ENCODE data around the gene PRTN3. TPM values are rescaled to one million over a fixed set of nuclear protein-coding genes. Genes with fewer than 3 reads are reported as not detected.
"Not testable (repeated sequence)": the region's sequence is repeated elsewhere in the genome, so short reads cannot be mapped to it uniquely, and the experiment has no call there.

PRTN3 gene
- total and polyA plus RNA-seq, 8 donors = 0.14 to 0.24 TPM; not detected in 6

DNA sequence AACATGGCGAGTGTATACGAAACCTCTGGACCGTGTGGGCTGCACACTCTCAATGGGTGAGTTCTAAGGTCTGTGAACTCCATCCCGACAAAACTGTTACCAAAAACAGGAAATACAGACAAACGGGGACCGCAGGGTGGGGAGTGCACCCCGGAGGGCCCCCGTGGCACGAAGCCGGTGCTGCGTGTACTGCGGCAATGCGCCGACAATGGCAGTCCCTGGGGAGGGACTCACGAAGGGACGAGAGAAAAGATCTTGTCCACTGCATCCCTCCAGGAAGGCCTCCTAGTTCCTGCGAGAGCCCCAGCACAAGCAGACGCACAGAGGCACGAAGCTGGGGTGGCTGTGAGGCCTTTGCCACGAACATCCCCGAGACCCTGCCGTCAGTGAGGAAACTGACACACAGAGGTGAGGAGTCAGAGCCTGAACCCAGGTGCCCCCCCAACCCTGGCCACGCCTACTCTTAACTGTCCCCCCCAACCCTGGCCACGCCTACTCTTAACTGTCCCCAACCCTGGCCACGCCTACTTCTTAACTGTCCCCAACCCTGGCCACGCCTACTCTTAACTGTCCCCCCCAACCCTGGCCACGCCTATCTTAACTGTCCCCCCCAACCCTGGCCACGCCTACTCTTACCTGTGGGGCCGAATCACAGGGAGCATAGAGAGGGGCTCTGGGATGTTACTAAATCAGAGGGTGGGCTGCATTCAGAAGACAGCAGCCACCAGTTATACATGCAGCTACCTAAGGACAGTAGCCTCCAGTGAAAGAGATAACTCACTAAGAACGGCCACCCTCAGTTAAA, 48.0 kb downstream of the PRTN3 start:
- no peak overlapping the region for H3K27ac ChIP-seq
- peaks cover 0 to 4% (median 0%) of the 10 kb centered on the region in 3 donors for H3K4me1 ChIP-seq
- DNase-seq (peak in 1 of 6 donors; percentile 56), ATAC-seq (no peak), FAIRE-seq (no peak)
- no peaks in the 10 kb centered on the region for H3K9me3 ChIP-seq
- 93 to 94% methylated on average over 30 of the region's 30 CpGs for WGBS, 2 donors
- H3K4me3 ChIP-seq = no peak overlapping the region
- TF ChIP-seq, protein P1, sequence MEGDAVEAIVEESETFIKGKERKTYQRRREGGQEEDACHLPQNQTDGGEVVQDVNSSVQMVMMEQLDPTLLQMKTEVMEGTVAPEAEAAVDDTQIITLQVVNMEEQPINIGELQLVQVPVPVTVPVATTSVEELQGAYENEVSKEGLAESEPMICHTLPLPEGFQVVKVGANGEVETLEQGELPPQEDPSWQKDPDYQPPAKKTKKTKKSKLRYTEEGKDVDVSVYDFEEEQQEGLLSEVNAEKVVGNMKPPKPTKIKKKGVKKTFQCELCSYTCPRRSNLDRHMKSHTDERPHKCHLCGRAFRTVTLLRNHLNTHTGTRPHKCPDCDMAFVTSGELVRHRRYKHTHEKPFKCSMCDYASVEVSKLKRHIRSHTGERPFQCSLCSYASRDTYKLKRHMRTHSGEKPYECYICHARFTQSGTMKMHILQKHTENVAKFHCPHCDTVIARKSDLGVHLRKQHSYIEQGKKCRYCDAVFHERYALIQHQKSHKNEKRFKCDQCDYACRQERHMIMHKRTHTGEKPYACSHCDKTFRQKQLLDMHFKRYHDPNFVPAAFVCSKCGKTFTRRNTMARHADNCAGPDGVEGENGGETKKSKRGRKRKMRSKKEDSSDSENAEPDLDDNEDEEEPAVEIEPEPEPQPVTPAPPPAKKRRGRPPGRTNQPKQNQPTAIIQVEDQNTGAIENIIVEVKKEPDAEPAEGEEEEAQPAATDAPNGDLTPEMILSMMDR (IDR thresholded peaks at IDR 0.05) = no peak
- H3K27me3 ChIP-seq = no peaks in the 10 kb centered on the region
- H3K36me3 ChIP-seq = peaks cover 0 to 35% (median 4%) of the 10 kb centered on the region in 3 donors
- intact Hi-C loops (cut with DNase I) = no loop called here

GRCh38 chr19:889662-890295, 49.0 kb downstream of the PRTN3 start:
- intact Hi-C loops (cut with DNase I) = no loop called here
- DNase-seq = peak in 1 of 6 donors; percentile 80

GRCh38 chr19:890831-891230, 50.0 kb downstream of the PRTN3 start:
- no peak for ATAC-seq
- WGBS, 2 donors = 82 to 83% methylated on average over 18 of the region's 18 CpGs
- no peaks in the 10 kb centered on the region for H3K27me3 ChIP-seq
- intact Hi-C loops (cut with DNase I) = no loop called here
- peaks cover 0 to 25% (median 4%) of the 10 kb centered on the region in 3 donors for H3K36me3 ChIP-seq
- TF ChIP-seq, protein P1 (IDR thresholded peaks at IDR 0.05) = no peak
- peaks cover 0 to 4% (median 0%) of the 10 kb centered on the region in 3 donors for H3K4me1 ChIP-seq
- no peak for FAIRE-seq
- peak overlapping the region in 2 of 4 donors; percentile 50 to 57 for H3K27ac ChIP-seq
- peak overlapping the region in 2 of 4 donors; percentile 17 to 26 for H3K4me3 ChIP-seq
- peak in 2 of 6 donors; percentile 48 to 78 for DNase-seq
- H3K9me3 ChIP-seq = no peaks in the 10 kb centered on the region

More at GRCh38 chr19:889662-890295, 49.0 kb downstream of the PRTN3 start:
- no peak overlapping the region for H3K4me3 ChIP-seq
- TF ChIP-seq, protein P1 (IDR thresholded peaks at IDR 0.05) = no peak
- H3K27me3 ChIP-seq = no peaks in the 10 kb centered on the region
- no peak overlapping the region for H3K27ac ChIP-seq
- peaks cover 0 to 4% (median 0%) of the 10 kb centered on the region in 3 donors for H3K4me1 ChIP-seq
- ATAC-seq (no peak), FAIRE-seq (no peak)
- no peaks in the 10 kb centered on the region for H3K9me3 ChIP-seq
- WGBS, 2 donors = 94 to 96% methylated on average over 26 of the region's 26 CpGs
- peaks cover 0 to 31% (median 4%) of the 10 kb centered on the region in 3 donors for H3K36me3 ChIP-seq

DNA sequence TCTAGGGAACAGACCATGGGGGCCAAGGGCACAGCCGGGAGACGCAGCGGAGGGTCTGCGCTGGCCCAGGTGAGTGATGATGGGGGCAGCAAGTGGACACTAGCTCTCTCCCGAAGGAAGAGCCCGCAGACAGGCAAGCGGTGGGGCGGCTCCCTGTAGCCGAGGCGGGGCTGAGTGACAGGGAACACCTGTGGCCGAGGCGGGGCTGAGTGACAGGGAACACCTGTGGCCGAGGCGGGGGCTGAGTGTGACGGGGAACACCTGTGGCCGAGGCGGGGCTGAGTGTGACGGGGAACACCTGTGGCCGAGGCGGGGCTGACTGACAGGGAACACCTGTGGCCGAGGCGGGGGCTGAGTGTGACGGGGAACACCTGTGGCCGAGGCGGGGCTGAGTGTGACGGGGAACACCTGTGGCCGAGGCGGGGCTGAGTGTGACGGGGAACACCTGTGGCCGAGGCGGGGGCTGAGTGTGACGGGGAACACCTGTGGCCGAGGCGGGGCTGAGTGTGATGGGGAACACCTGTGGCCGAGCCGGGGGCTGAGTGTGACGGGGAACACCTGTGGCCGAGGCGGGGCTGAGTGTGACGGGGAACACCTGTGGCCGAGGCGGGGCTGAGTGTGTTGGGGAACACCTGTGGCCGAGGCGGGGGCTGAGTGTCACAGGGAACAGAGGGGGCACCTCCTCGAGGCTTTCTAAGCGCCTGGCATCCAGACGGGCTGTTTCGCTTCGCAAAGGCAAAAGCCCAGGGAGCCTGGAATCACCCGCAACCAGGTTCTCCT, 50.8 kb downstream of the PRTN3 start:
- ATAC-seq = peak; percentile 22 to 55 (median 36)

More for the DNA sequence above, 50.8 kb downstream of the PRTN3 start:
- H3K4me3 ChIP-seq = peak overlapping the region; percentile 73 to 82 (median 78)
- H3K27me3 ChIP-seq; H3K4me1 ChIP-seq; H3K9me3 ChIP-seq; intact Hi-C loops (cut with DNase I): not testable (repeated sequence)
- DNase-seq (peak; percentile 86 to 95 (median 90)), FAIRE-seq (peak; percentile 13)
- peak overlapping the region; percentile 74 to 96 (median 88) for H3K27ac ChIP-seq
- WGBS, 2 donors = 13 to 19% methylated on average over 47 to 50 of the region's 50 CpGs
- H3K36me3 ChIP-seq = peaks cover 0 to 17% (median 4%) of the 10 kb centered on the region in 3 donors

All from pancreas (tissue), 10 donors.